Tibial nerve (tissue), 4 donors: ENCODE data around the gene UGT1A7.

Experiments
- CTCF ChIP-seq, 5 experiments: fragments of 200-600 bp in 3 of 5; fragments of 450-650 bp in 2 of 5; sonication (generic) in 3 of 5; IDR thresholded peaks; one replicate each; pipeline ENCODE4 v1.5.1; 2016 to 2019; ENCODE audit warnings: antibody characterized with exemption in 5 of 5, mild to moderate bottlenecking in 3 of 5, moderate library complexity in 2 of 5
- EP300 ChIP-seq, 2 donors: sonication (generic); formaldehyde crosslinking; IDR thresholded peaks; one replicate each; pipeline ENCODE4 v1.6.1; 2017; ENCODE audit warnings: antibody characterized with exemption in 2 of 2, mild to moderate bottlenecking in 1 of 2
- POLR2A ChIP-seq, 2 donors: fragments of 450-650 bp; IDR thresholded peaks; one replicate each; pipeline ENCODE4 v1.6.1; 2017; ENCODE audit warnings: antibody characterized with exemption in 2 of 2, mild to moderate bottlenecking in 2 of 2, moderate library complexity in 2 of 2

- TF ChIP-seq CTCF (IDR thresholded peaks at IDR 0.05) (no peak), EP300 (IDR thresholded peaks at IDR 0.05) (no peak), POLR2A (IDR thresholded peaks at IDR 0.05) (no peak)
Observed at GRCh38 chr2:233822101-233822771, 140.5 kb downstream of the UGT1A7 start.
